HG03432 (cell line): ENCODE results near the gene CCDC18.

Experiments used
- ATAC-seq: cut with Tn5 transposase; IDR thresholded peaks from one replicate; pipeline ENCODE4 v1.9.1; 2021; ENCODE audit warnings: mild to moderate bottlenecking, moderate library complexity; ENCODE audit not compliant: unreplicated experiment

The CCDC18 gene

GRCh38 chr1:93296555-93297154 lies 116.1 kb downstream of the CCDC18 start:
- ATAC-seq, result no peak

GRCh38 chr1:93301131-93301530 lies 120.6 kb downstream of the CCDC18 start:
- no peak for ATAC-seq

- ATAC-seq, result no peak
Measured at GRCh38 chr1:93302078-93302477, 121.6 kb downstream of the CCDC18 start.

GRCh38 chr1:93304716-93305138 lies 124.2 kb downstream of the CCDC18 start:
- ATAC-seq, result peak; percentile 57

- ATAC-seq, result no peak
Measured at GRCh38 chr1:93306920-93307319, 126.4 kb downstream of the CCDC18 start.

GRCh38 chr1:93313026-93313425 lies 132.5 kb downstream of the CCDC18 start:
- no peak for ATAC-seq

GRCh38 chr1:93317207-93317606 lies 136.7 kb downstream of the CCDC18 start:
- no peak for ATAC-seq

GRCh38 chr1:93317943-93318342 lies 137.4 kb downstream of the CCDC18 start:
- no peak for ATAC-seq

GRCh38 chr1:93321720-93322119 lies 141.2 kb downstream of the CCDC18 start:
- no peak for ATAC-seq

- no peak for ATAC-seq
Measured at GRCh38 chr1:93322349-93322748, 141.8 kb downstream of the CCDC18 start.

- ATAC-seq, result no peak
Measured at GRCh38 chr1:93323185-93323820, 142.8 kb downstream of the CCDC18 start.

- ATAC-seq, result no peak
Measured at GRCh38 chr1:93324486-93325464, 144.3 kb downstream of the CCDC18 start.
